HAP-1 (cell line): ENCODE data around the gene CREB3L1.

Experiments
- DNase-seq, 2 experiments: peaks; one replicate each; pipeline ENCODE4 v3.0.0-alpha.2; 2016 to 2020; ENCODE audit warnings: low spot score in 2 of 2
- H3K27me3 ChIP-seq: fragments of 250-450 bp; sonication (Bioruptor Pico); 2 replicates; pipeline ENCODE4 v1.5.1; 2020; ENCODE audit warnings: low read depth, mild to moderate bottlenecking, moderate library complexity
- H3K36me3 ChIP-seq: fragments of 250-450 bp; sonication (Bioruptor Pico); replicated peaks from 2 replicates; pipeline ENCODE4 v1.5.1; 2020; ENCODE audit warnings: mild to moderate bottlenecking
- H3K4me1 ChIP-seq: fragments of 250-450 bp; sonication (Bioruptor Pico); 2 replicates; pipeline ENCODE4 v1.5.1; 2020; ENCODE audit warnings: mild to moderate bottlenecking
- H3K4me3 ChIP-seq: fragments of 250-450 bp; sonication (Bioruptor Pico); 2 replicates; pipeline ENCODE4 v1.5.1; 2020; ENCODE audit warnings: mild to moderate bottlenecking, moderate library complexity
- H3K9me3 ChIP-seq: fragments of 250-450 bp; sonication (Bioruptor Pico); 2 replicates; pipeline ENCODE4 v1.5.1; 2020; ENCODE audit warnings: mild to moderate bottlenecking, moderate library complexity
- in situ Hi-C: fragments of 300-500 bp; cut with MboI; formaldehyde crosslinking; loops from 3 replicates; pipeline ENCODE4 v1.14.3; 2020; ENCODE audit warnings: low sequenced_read_pairs, inconsistent platforms, mixed read lengths

Gene CREB3L1

DNA sequence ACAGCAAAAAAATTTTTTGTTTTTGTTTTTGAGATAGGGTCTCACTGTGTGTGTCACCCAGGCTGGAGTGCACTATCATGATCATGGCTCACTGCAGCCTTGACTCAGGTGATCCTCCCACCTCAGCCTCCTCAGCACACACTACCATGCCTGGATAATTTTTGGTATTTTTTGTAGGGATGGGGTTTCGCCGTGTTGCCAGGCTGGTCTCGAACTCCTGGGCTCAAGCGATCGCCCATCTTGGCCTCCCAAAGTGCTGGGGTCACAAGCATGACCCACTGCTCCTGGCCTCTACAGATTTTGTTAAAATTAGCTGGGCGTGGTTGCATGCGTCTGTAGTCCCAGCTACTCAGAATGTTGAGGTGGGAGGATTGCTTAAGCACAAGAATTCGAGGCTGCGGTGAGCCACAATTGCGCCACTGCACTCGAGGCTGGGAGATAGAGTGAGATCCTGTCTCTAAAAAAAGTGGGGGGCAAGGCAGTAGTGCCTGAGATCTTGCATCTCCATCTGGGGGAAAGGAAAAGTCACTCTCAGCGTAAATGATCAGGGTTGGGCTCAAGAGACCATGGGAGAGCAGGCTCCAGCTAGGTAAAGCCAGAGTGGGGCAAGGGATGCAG, 59.2 kb downstream of the CREB3L1 start:
- DNase-seq: no peak
- Histone ChIP-seq H3K27me3 (no peaks in the 10 kb centered on the region), H3K4me3 (no peak overlapping the region), H3K36me3 (no peaks in the 10 kb centered on the region), H3K9me3 (no peaks in the 10 kb centered on the region), H3K4me1 (peaks cover 12% of the 10 kb centered on the region)
- in situ Hi-C loops: no loop called here

GRCh38 chr11:46337626-46338345, 60.3 kb downstream of the CREB3L1 start:
- Histone ChIP-seq H3K9me3 (no peaks in the 10 kb centered on the region), H3K4me3 (no peak overlapping the region), H3K36me3 (no peaks in the 10 kb centered on the region), H3K27me3 (no peaks in the 10 kb centered on the region), H3K4me1 (peaks cover 12% of the 10 kb centered on the region)
- in situ Hi-C loops: no loop called here
- no peak for DNase-seq

DNA sequence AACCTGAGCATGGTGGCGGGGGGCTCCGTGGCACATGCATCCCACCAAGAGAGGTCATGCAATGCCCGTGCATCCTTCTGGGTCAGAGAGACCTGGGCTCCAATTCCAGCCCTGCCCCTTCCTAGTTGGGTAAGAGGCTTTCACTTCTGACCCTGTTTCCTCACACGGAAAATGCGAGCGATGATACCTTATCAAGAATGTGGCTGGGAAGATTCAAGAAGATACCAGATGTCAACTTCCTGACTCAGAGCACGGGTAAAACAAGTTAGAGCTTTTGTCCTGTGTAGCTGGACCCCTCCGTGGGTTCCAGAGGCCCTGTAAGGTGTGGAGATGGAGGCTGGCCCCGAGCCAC, 61.1 kb downstream of the CREB3L1 start:
- Histone ChIP-seq H3K27me3 (no peaks in the 10 kb centered on the region), H3K4me3 (no peak overlapping the region), H3K36me3 (no peaks in the 10 kb centered on the region), H3K9me3 (no peaks in the 10 kb centered on the region), H3K4me1 (peaks cover 12% of the 10 kb centered on the region)
- DNase-seq: no peak
- in situ Hi-C loops: no loop called here

DNA sequence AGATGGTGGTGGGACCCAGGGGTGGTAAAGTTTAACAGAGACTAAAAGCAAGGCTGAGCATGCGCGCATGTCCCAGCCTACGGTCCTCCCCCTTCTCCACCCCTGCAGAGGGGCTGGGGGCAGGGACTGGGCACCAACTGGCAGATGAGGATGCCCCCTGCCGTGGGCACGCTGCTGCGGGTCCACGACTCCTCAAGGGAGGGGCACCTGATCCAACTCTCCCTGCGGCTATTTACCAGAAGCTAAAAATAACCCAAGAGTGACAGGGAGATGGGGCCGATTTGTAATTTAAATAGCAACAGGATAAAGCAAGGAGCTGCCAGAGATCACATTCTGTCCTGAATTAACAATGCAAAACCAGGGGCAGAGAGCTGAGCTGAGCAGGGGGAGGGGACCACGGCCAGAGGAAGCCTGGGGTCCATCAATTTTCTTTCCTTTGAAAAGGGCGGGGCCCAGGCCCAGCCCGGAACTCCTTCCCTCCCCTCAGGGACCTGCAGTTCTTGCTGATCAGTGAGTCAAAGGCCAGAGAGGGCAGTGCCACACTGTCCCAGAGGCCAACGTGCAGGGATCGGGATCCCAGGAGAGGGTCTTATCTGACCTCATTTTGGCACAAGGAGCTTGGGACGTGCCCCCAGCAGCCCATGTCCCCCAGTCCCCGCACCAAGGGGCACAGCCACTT, 61.7 kb downstream of the CREB3L1 start:
- peaks cover 12% of the 10 kb centered on the region for H3K4me1 ChIP-seq
- in situ Hi-C loops: no loop called here
- H3K27me3 ChIP-seq: no peaks in the 10 kb centered on the region
- H3K36me3 ChIP-seq: no peaks in the 10 kb centered on the region
- no peaks in the 10 kb centered on the region for H3K9me3 ChIP-seq
- H3K4me3 ChIP-seq: no peak overlapping the region
- DNase-seq: peak; percentile 85 to 87

DNA sequence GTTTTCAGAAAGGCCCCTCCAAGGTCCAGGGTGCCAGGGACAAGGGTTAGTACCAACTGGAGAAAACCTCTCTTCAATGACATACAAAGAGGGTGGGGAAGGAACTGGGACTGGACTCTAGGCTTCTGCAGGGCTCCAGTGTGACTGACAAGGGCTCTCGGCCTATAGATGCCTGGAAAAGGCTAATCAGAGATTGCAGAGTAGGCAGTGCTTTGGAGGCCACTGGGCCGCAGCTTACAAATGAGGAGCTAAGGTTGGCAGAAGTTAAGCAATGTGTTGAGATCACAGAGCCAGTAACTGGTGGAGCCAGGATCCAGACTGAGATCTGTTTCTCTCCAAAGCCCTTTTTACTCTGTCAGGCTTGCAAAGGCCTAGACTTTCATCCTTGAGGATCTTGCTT, 62.4 kb downstream of the CREB3L1 start:
- no peaks in the 10 kb centered on the region for H3K9me3 ChIP-seq
- no peaks in the 10 kb centered on the region for H3K27me3 ChIP-seq
- DNase-seq: no peak
- in situ Hi-C loops: no loop called here
- H3K4me3 ChIP-seq: no peak overlapping the region
- no peaks in the 10 kb centered on the region for H3K36me3 ChIP-seq
- H3K4me1 ChIP-seq: peaks cover 12% of the 10 kb centered on the region

DNA sequence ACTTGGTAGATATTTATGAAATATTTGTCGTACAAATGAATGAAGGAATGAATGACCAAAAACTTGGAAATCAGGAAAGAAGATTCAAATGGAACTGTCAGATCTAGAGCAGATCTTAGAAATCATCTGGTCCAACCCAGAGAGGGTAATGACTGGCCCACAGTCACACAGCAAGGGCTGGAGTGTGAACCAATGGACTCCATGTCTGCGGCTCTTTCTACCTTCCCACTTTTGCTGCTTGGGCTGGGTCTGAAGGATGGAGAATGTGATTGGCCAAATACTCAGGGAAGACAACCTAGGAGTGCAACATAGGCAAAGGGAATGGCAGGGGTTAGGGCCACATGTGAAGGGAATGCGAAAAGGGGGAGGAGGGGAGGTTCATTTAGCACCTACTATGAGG, 64.0 kb downstream of the CREB3L1 start:
- in situ Hi-C loops: no loop called here
- Histone ChIP-seq H3K36me3 (no peaks in the 10 kb centered on the region), H3K4me3 (no peak overlapping the region), H3K9me3 (no peaks in the 10 kb centered on the region), H3K27me3 (no peaks in the 10 kb centered on the region), H3K4me1 (peaks cover 12% of the 10 kb centered on the region)
- DNase-seq: no peak

DNA sequence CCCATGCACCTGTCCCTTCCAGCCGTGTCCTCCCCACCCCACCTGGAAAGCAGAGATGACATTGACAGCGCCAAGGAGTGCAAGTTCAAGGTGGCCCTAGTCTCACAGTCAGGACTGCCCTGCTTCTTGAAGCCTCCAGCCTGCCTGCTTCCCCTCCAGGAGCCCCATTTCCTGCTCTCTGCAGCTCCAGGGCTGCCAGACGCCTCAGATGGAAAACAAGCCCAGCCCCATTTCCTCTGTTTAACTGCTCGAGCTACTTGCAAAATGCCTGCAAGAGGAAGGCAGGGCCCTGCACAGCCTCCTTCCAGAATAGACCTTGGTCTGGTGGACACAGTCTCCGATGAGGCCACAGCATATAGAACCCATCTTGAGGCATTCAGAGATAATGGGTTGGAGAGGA, 64.8 kb downstream of the CREB3L1 start:
- peaks cover 16% of the 10 kb centered on the region for H3K4me1 ChIP-seq
- no peak for DNase-seq
- H3K36me3 ChIP-seq: no peaks in the 10 kb centered on the region
- H3K9me3 ChIP-seq: no peaks in the 10 kb centered on the region
- no peaks in the 10 kb centered on the region for H3K27me3 ChIP-seq
- in situ Hi-C loops: no loop called here
- H3K4me3 ChIP-seq: no peak overlapping the region

DNA sequence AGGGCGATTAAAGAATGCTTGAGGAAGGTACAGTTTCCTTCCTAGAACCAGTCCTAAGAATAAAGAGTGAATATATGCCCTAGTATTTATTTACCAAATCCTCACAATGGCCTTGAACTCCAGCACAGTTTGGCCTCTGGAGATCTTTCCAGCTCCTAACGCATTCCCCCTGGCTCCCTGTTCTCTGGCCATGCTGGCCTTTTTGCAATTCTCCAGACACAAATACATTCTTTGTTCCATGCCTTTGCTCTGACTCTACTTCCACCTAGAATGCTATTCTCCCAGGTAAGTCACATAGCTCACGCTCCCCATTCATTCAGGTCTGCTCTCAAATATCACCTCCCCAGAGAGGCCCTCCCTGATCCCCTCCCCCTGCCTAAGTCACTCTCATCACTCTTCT, 66.1 kb downstream of the CREB3L1 start:
- Histone ChIP-seq H3K4me1 (peaks cover 15% of the 10 kb centered on the region), H3K4me3 (no peak overlapping the region), H3K27me3 (no peaks in the 10 kb centered on the region), H3K9me3 (no peaks in the 10 kb centered on the region), H3K36me3 (no peaks in the 10 kb centered on the region)
- no peak for DNase-seq
- in situ Hi-C loops: no loop called here

DNA sequence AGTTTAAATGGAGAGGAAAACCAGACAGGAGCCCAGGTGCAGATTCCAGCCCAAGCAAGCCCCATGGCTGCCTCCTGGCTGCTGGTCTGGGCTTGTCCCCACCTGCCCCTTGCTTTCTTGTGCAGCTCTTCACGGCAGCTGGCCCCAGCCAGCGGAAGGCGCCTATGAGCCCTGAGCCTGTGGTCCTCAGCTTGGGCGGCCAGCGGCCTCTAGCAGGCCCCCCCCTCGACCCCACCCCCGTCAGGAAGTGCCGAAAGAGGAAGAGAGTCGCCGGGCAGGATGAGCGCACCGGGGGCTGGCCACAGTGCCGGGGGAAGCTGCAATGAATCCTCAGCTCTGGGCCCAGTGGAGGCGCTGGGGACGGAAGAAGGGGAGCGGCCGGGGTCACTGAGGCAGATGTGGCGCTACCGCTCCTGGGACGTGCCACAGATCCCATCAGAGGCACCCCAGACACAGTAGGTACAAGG, 67.7 kb downstream of the CREB3L1 start:
- Histone ChIP-seq H3K36me3 (no peaks in the 10 kb centered on the region), H3K9me3 (no peaks in the 10 kb centered on the region), H3K4me1 (peaks cover 4% of the 10 kb centered on the region; the same call in 1 of the 2 replicates), H3K4me3 (no peak overlapping the region), H3K27me3 (no peaks in the 10 kb centered on the region)
- DNase-seq: no peak
- in situ Hi-C loops: no loop called here

DNA sequence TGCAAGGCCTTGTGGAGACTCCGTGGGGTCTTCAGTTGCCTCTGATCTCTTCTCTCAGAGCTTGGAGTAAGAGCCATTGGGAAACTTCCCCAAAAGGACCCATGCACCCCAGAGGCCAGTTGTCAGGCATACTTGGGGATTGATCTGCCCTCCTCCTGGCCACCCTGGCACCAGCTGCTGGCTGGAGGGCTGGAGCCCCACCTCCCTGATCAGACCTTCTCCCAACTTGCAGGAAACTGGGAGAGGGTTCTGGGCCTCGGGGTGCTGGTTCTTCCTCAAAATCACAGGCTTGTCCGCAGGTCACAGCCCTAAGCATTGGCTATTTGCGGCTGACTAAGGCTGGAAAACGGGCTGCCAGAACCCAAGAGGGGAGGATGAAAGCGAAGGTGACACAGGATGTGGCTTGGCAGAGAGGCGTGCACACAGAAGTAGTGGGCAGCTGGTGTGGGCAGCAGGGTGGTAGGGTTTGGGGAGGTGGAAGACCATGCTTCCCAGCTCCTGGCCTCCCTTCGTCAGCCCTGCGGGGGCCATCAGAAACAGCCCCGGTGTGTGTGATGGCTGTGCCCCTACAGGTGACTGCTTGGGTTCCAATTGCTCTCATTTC, 68.5 kb downstream of the CREB3L1 start:
- in situ Hi-C loops: no loop called here
- Histone ChIP-seq H3K4me1 (peaks cover 4% of the 10 kb centered on the region; the same call in 1 of the 2 replicates), H3K9me3 (no peaks in the 10 kb centered on the region), H3K36me3 (no peaks in the 10 kb centered on the region), H3K4me3 (no peak overlapping the region), H3K27me3 (no peaks in the 10 kb centered on the region)
- DNase-seq: no peak

- Histone ChIP-seq H3K4me1 (peaks cover 4% of the 10 kb centered on the region; the same call in 1 of the 2 replicates), H3K36me3 (no peaks in the 10 kb centered on the region), H3K4me3 (peak within 1 kb of the TSS; percentile 86), H3K27me3 (no peaks in the 10 kb centered on the region), H3K9me3 (no peaks in the 10 kb centered on the region)
- in situ Hi-C loops: no loop called here
- peak; percentile 76 to 87 for DNase-seq
Observed at GRCh38 chr11:46346886-46347636, 69.6 kb downstream of the CREB3L1 start, which contains the start of gene DGKZ. Gene DGKZ (plus strand): TSS chr11:46347463. CDS start chr11:46347660, 197 bp downstream.

DNA sequence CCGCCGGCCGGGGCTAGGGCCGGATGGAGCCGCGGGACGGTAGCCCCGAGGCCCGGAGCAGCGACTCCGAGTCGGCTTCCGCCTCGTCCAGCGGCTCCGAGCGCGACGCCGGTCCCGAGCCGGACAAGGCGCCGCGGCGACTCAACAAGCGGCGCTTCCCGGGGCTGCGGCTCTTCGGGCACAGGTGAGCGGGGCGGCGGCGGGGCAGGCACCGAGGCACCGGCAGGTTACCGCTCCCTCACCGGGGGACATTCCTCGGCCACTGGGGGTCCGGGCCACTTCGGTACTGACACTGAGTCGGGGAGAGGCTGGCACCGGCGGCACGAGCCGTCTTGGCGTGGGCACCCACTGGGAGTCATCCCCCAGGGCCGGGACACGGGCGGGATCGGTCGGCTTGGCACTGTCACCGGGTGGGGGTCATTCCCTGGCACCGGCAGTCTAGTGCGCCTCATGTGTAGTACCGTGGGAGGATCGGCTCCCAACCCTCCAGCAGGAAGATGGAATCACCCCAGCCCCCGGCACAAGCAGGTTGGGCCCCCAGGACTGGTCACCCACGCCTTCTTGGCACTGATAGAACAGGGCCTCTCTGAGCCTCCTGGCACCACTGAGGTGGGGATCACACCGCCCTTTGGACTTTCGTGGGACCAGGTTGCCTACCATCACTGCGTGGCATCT, 70.3 kb downstream of the CREB3L1 start:
- H3K4me3 ChIP-seq: peak overlapping the region; percentile 86
- no peaks in the 10 kb centered on the region for H3K36me3 ChIP-seq
- H3K4me1 ChIP-seq: peaks cover 4% of the 10 kb centered on the region; the same call in 1 of the 2 replicates
- in situ Hi-C loops: no loop called here
- H3K9me3 ChIP-seq: no peaks in the 10 kb centered on the region
- peak in 1 of 2 experiments; percentile 30 for DNase-seq
- H3K27me3 ChIP-seq: no peaks in the 10 kb centered on the region
